ENCODE data around the gene JAGN1.

- TF ChIP-seq CTCF (optimal IDR thresholded peaks at IDR 0.05 in 1 of 3, IDR thresholded peaks at IDR 0.05 in 1 of 3, conservative IDR thresholded peaks at IDR 0.05 in 1 of 3; ENCODE audit: extremely low read depth in 1 of 3, insufficient read depth in 2 of 3, low read length in 3 of 3) = no peak
- no peak for TF ChIP-seq EZH2 (IDR thresholded peaks at IDR 0.05; ENCODE audit: low read length)
Measured at GRCh38 chr3:9934993-9935392, 44.6 kb downstream of the JAGN1 start.

Measured in keratinocyte (primary cell).